SW480 (cell line): Measurements from ENCODE around the gene GFOD2.
"Not testable (repeated sequence)": the region's sequence is repeated elsewhere in the genome, so short reads cannot be mapped to it uniquely, and the experiment has no call there.

Source experiments
- DNase-seq: peaks from one replicate; pipeline ENCODE4 v3.0.0-alpha.2; 2016; ENCODE audit warnings: low spot score

Gene GFOD2

GRCh38 chr16:67704110-67704509 is 15.0 kb downstream of the GFOD2 start:
- no peak for DNase-seq

GRCh38 chr16:67703626-67704025 is 15.5 kb downstream of the GFOD2 start:
- no peak for DNase-seq

- DNase-seq, result no peak
Observed at GRCh38 chr16:67702130-67702529, 17.0 kb downstream of the GFOD2 start.

- DNase-seq, result no peak
Observed at GRCh38 chr16:67701420-67701819, 17.7 kb downstream of the GFOD2 start.

GRCh38 chr16:67699265-67699664 is 19.9 kb downstream of the GFOD2 start:
- DNase-seq, result no peak

- no peak for DNase-seq
Observed at GRCh38 chr16:67697422-67698185, 21.5 kb downstream of the GFOD2 start.

- DNase-seq, result no peak
Observed at GRCh38 chr16:67694611-67695010, 24.5 kb downstream of the GFOD2 start.

GRCh38 chr16:67693517-67694285 is 25.4 kb downstream of the GFOD2 start:
- not testable (repeated sequence) for DNase-seq

- no peak for DNase-seq
Observed at GRCh38 chr16:67685388-67686112, 33.6 kb downstream of the GFOD2 start.

GRCh38 chr16:67683767-67684166 is 35.3 kb downstream of the GFOD2 start:
- DNase-seq, result no peak

GRCh38 chr16:67679935-67680897 is 38.9 kb downstream of the GFOD2 start:
- DNase-seq, result no peak

- no peak for DNase-seq
Observed at GRCh38 chr16:67678354-67679023, 40.6 kb downstream of the GFOD2 start.

GRCh38 chr16:67677712-67678111 is 41.4 kb downstream of the GFOD2 start:
- DNase-seq, result no peak

GRCh38 chr16:67676939-67677338 is 42.2 kb downstream of the GFOD2 start:
- no peak for DNase-seq

GRCh38 chr16:67676516-67676915 is 42.6 kb downstream of the GFOD2 start:
- no peak for DNase-seq

GRCh38 chr16:67675999-67676398 is 43.1 kb downstream of the GFOD2 start:
- no peak for DNase-seq

- no peak for DNase-seq
Observed at GRCh38 chr16:67675579-67675935, 43.6 kb downstream of the GFOD2 start.

- no peak for DNase-seq
Observed at GRCh38 chr16:67674851-67675578, 44.1 kb downstream of the GFOD2 start.

- no peak for DNase-seq
Observed at GRCh38 chr16:67673712-67674580, 45.2 kb downstream of the GFOD2 start.
